Fibroblast of pulmonary artery (primary cell): ENCODE measurements around the gene POLR2B.

Experiments used
- DNase-seq: peaks from one replicate; pipeline ENCODE4 v3.0.0-alpha.2; 2010; ENCODE audit warnings: low read depth
- H3K4me3 ChIP-seq: replicated peaks from 2 replicates; pipeline ENCODE4 v1.5.1; 2011; ENCODE audit warnings: low read depth, mild to moderate bottlenecking, control low read depth, low read length, moderate library complexity
- CTCF ChIP-seq: IDR thresholded peaks from 2 replicates; pipeline ENCODE4 v1.5.1; 2011; ENCODE audit warnings: mild to moderate bottlenecking, control low read depth, low read length, inconsistent platforms; ENCODE audit errors: missing control alignments

POLR2B gene

GRCh38 chr4:56972809-56973208 is 5.9 kb upstream of the POLR2B start:
- TF ChIP-seq CTCF: no peak
- no peak overlapping the region for H3K4me3 ChIP-seq
- no peak for DNase-seq

- no peak for DNase-seq
- TF ChIP-seq CTCF: no peak
- H3K4me3 ChIP-seq: no peak overlapping the region
These were observed 5.4 kb upstream of the POLR2B start for GRCh38 chr4:56973336-56973735.

- TF ChIP-seq CTCF: no peak
These were observed 2.3 kb upstream of the POLR2B start for GRCh38 chr4:56976283-56976836.

GRCh38 chr4:56976837-56977320 is 1.8 kb upstream of the POLR2B start:
- H3K4me3 ChIP-seq: peak overlapping the region; percentile 85
- TF ChIP-seq CTCF: no peak
- DNase-seq: no peak

More at GRCh38 chr4:56976283-56976836, 2.3 kb upstream of the POLR2B start:
- no peak for DNase-seq
- H3K4me3 ChIP-seq: peak overlapping the region; percentile 85

GRCh38 chr4:56977321-56978012 is 1.2 kb upstream of the POLR2B start, which contains the start of gene NOA1:
NOA1 (minus strand) TSS chr4:56977606; CDS start chr4:56977585, 21 bp downstream.
- peak; percentile 100 for DNase-seq
- H3K4me3 ChIP-seq: peak within 1 kb of the TSS; percentile 85
- TF ChIP-seq CTCF: no peak

- peak; percentile 46 for DNase-seq
- H3K4me3 ChIP-seq: peak overlapping the region; percentile 85
These were observed 851 bp downstream of the POLR2B start for GRCh38 chr4:56979421-56980072.

More at GRCh38 chr4:56979421-56980072, 851 bp downstream of the POLR2B start:
- no peak for TF ChIP-seq CTCF
